ENCODE measurements around the gene CLCA1.

- TF ChIP-seq CTCF (IDR thresholded peaks at IDR 0.05) (no peak; the same call in 1 of the 2 replicates), POLR2AphosphoS5 (IDR thresholded peaks at IDR 0.05; ENCODE audit: low read depth, low read length) (no peak), REST (IDR thresholded peaks at IDR 0.05; ENCODE audit: insufficient read depth in 1 of 2, low read depth in 2 of 2, low read length in 1 of 2) (no peak), SIN3A (IDR thresholded peaks at IDR 0.05; ENCODE audit: borderline replicate concordance, insufficient read depth, low read depth, low read length) (no peak)
Measured at GRCh38 chr1:86441997-86442396, 26.7 kb upstream of the CLCA1 start.
